Ascending aorta (tissue), 2 donors: Measurements from ENCODE around the gene HS2ST1. TPM values are rescaled to one million over a fixed set of nuclear protein-coding genes. Genes with fewer than 3 reads are reported as not detected.
"Not testable (repeated sequence)": the region's sequence is repeated elsewhere in the genome, so short reads cannot be mapped to it uniquely, and the experiment has no call there.

ENCODE experiments used
- DNase-seq, 2 donors: peaks; one replicate each; pipeline ENCODE4 v3.0.0-alpha.2; 2019; ENCODE audit warnings: low spot score in 2 of 2
- H3K27ac ChIP-seq, 2 donors: fragments of 200-600 bp; sonication (generic); one replicate each; pipeline ENCODE4 v1.5.1; 2016 to 2017; ENCODE audit warnings: mild to moderate bottlenecking in 1 of 2
- H3K27me3 ChIP-seq: fragments of 200-600 bp; sonication (generic); one replicate; pipeline ENCODE4 v1.5.1; 2017
- H3K36me3 ChIP-seq, 2 donors: fragments of 200-600 bp; sonication (generic); one replicate each; pipeline ENCODE4 v1.5.1; 2016
- H3K4me1 ChIP-seq, 2 donors: fragments of 200-600 bp; sonication (generic); one replicate each; pipeline ENCODE4 v1.5.1; 2016 to 2017; ENCODE audit warnings: mild to moderate bottlenecking in 1 of 2
- H3K4me3 ChIP-seq, 2 donors: fragments of 200-600 bp; sonication (generic); one replicate each; pipeline ENCODE4 v1.5.1; 2016 to 2017; ENCODE audit warnings: mild to moderate bottlenecking in 1 of 2
- H3K9me3 ChIP-seq, 2 donors: fragments of 200-600 bp; sonication (generic); one replicate each; pipeline ENCODE4 v1.5.1; 2016
- intact Hi-C: fragments of 100-400 bp; cut with DNase I; formaldehyde crosslinking; loops from one replicate; pipeline ENCODE4 v1.15.1; 2023
- total RNA-seq: library from RNA; depleted of rRNA; stranded (reverse); fragments of >200 nt; gene quantifications from one replicate; pipeline ENCODE4 v1.1.0, GENCODE V29; 2016
- TF ChIP-seq, protein P1 (sequence below), 3 experiments: fragments of 200-600 bp in 2 of 3; fragments of 450-650 bp in 1 of 3; sonication (generic) in 2 of 3; IDR thresholded peaks; one replicate each; pipeline ENCODE4 v1.5.1; 2016 to 2019; ENCODE audit warnings: antibody characterized with exemption in 3 of 3, mild to moderate bottlenecking in 1 of 3, moderate library complexity in 1 of 3

HS2ST1 gene
- total RNA-seq, 1 donor from 2014 or later = 15.8 TPM

DNA sequence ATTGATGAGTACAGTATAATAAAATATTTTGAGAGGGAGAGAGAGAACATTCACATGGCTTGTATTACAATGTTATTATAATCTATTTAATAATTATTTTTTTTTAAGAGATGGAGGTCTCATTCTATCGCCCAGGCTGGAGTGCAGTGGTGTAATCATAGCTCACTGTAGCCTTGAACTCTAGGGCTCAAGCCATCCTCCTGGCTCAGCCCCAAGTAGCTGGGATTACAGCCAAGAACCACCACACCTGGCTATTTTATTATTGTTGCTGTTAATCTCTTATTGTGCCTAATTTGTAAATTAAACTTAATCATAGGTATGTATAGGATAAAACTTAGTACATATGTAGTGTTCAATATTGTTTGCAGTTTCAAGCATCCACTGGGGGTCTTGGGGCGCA is 57.8 kb downstream of the HS2ST1 start:
- no peak overlapping the region for H3K27ac ChIP-seq
- H3K27me3 ChIP-seq = no peaks in the 10 kb centered on the region
- H3K36me3 ChIP-seq = no peaks in the 10 kb centered on the region
- TF ChIP-seq, protein P1, sequence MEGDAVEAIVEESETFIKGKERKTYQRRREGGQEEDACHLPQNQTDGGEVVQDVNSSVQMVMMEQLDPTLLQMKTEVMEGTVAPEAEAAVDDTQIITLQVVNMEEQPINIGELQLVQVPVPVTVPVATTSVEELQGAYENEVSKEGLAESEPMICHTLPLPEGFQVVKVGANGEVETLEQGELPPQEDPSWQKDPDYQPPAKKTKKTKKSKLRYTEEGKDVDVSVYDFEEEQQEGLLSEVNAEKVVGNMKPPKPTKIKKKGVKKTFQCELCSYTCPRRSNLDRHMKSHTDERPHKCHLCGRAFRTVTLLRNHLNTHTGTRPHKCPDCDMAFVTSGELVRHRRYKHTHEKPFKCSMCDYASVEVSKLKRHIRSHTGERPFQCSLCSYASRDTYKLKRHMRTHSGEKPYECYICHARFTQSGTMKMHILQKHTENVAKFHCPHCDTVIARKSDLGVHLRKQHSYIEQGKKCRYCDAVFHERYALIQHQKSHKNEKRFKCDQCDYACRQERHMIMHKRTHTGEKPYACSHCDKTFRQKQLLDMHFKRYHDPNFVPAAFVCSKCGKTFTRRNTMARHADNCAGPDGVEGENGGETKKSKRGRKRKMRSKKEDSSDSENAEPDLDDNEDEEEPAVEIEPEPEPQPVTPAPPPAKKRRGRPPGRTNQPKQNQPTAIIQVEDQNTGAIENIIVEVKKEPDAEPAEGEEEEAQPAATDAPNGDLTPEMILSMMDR (IDR thresholded peaks at IDR 0.05) = no peak
- no peak overlapping the region for H3K4me3 ChIP-seq
- no peaks in the 10 kb centered on the region for H3K9me3 ChIP-seq
- DNase-seq = no peak
- intact Hi-C loops = no loop called here
- H3K4me1 ChIP-seq = no peaks in the 10 kb centered on the region

DNA sequence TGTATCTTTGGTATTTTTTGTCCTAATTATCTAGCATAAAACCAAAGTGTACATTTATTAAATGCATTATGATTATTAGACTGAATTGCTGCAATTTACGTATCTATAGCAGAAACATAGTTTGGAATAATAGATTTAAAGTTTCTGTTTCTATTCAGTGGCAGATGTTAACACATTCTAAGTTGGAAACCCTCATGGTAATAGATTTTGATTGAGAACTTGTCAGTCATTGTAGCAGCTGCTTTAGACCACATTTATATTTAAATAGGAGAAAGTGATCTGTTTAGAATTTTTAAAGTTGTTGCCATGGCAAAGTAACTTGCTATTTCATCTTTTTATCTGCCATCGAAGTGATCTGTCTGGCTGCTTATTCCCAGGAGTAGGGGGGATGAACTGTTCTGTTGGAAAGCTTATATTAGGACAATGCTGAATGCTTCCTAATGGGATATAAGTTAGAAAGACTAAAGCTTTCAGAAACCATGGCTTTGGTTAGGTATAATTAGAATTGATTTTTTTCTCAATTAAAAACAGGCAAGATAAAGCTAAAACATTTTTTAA is 61.6 kb downstream of the HS2ST1 start:
- no peaks in the 10 kb centered on the region for H3K4me1 ChIP-seq
- no peaks in the 10 kb centered on the region for H3K9me3 ChIP-seq
- H3K4me3 ChIP-seq = no peak overlapping the region
- TF ChIP-seq, protein P1 (IDR thresholded peaks at IDR 0.05) = no peak
- no peaks in the 10 kb centered on the region for H3K36me3 ChIP-seq
- no peaks in the 10 kb centered on the region for H3K27me3 ChIP-seq
- intact Hi-C loops = no loop called here
- no peak for DNase-seq
- no peak overlapping the region for H3K27ac ChIP-seq

DNA sequence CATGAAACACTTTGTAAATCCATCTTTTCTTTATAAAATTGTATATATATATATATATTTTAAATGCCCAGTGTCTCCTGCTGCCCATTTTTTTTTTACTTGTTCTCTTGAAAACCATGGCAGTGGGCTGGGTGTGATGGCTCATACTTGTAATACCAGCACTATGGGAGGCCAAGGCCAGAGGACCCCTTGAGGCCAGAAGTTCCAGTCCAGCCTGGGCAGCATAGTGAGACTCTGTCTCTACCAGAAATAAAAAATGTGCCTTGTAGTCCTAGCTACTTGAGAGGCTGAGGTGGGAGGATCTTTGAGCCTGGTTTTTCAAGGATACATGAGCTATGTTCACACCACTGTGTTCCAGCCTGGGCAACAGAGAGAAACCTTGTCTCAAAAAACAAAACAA is 62.2 kb downstream of the HS2ST1 start:
- TF ChIP-seq, protein P1 (IDR thresholded peaks at IDR 0.05) = no peak
- no peaks in the 10 kb centered on the region for H3K9me3 ChIP-seq
- H3K4me1 ChIP-seq = no peaks in the 10 kb centered on the region
- no peak overlapping the region for H3K27ac ChIP-seq
- no peak for DNase-seq
- no peaks in the 10 kb centered on the region for H3K27me3 ChIP-seq
- no peak overlapping the region for H3K4me3 ChIP-seq
- intact Hi-C loops = no loop called here
- H3K36me3 ChIP-seq = no peaks in the 10 kb centered on the region

DNA sequence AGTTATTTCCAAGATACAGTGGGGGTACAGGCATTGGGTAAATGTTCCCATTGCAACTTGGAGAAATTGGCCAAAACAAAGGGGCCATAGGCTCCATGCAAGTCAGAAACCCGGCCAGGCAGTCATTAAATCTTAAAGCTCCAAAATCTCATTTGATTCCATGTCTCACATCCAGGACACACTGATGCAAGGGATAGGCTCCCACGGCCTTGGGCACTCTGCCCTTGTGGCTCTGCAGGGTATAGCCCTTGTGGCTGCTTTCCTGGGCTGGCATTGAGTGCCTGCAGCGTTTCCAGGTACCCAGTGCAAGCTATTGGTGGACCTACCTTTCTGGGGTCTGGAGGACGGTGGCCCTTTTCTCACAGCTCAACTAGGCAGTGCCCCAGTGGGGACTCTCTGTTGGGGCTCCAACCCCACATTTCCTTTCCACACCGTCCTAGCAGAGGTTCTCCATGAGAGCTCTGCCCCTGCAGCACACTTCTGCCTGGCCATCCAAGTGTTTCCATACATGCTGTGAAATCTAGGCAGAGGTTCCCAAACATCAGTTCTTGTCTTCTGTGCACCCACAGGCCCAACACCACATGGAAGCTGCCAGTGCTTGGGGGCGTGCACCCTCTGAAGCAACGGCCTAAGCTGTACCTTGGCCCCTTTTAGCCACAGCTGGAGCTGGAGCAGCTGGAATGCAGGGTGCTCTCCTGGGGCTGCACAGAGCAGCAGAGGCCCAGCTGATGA is 67.2 kb downstream of the HS2ST1 start:
- intact Hi-C loops = no loop called here
- H3K4me3 ChIP-seq = no peak overlapping the region
- no peak overlapping the region for H3K27ac ChIP-seq
- DNase-seq = no peak
- H3K27me3 ChIP-seq = no peaks in the 10 kb centered on the region
- no peaks in the 10 kb centered on the region for H3K36me3 ChIP-seq
- no peaks in the 10 kb centered on the region for H3K9me3 ChIP-seq
- TF ChIP-seq, protein P1 (IDR thresholded peaks at IDR 0.05) = no peak
- no peaks in the 10 kb centered on the region for H3K4me1 ChIP-seq

DNA sequence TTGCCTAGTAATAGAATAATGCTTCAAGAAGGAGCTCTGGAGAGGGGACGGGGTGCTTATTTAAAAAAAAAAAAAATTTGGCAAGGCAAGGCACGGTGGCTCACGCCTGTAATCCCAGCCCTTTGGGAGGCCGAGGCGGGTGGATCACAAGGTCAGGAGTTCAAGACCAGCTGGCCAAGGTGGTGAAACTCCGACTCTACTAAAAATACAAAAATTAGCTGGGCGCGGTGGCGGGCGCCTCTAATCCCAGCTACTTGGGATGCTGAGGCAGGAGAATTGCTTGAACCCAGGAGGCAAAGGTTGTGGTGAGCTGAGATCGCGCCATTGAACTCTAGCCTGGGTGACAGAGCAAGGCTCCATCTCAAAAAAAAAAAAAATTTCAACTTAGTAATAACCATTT is 69.2 kb downstream of the HS2ST1 start:
- H3K4me3 ChIP-seq, H3K27ac ChIP-seq, H3K27me3 ChIP-seq, H3K36me3 ChIP-seq, intact Hi-C loops, H3K9me3 ChIP-seq, DNase-seq, H3K4me1 ChIP-seq: not testable (repeated sequence)

DNA sequence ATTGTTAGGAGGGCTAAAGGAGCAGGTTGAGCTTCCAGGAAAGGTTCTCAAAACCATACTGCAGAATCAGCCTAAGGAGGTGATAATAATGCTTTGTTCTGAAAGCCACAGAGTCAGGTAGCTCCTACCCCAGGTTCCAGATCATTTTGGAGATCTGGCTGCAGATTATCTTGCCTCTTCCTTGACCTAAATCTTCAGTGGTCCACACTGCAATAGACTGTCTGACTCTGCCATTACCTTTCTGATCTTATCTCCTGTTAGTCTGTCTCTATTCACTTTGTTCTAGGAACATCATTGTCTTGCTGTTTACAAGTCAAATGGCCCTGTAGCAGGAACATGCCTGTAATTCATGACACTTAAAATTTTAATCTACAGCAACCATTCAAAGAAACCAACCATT is 73.0 kb downstream of the HS2ST1 start:
- H3K4me3 ChIP-seq = no peak overlapping the region
- intact Hi-C loops = no loop called here
- H3K27ac ChIP-seq = no peak overlapping the region
- H3K27me3 ChIP-seq = no peaks in the 10 kb centered on the region
- DNase-seq = no peak
- no peaks in the 10 kb centered on the region for H3K9me3 ChIP-seq
- no peaks in the 10 kb centered on the region for H3K4me1 ChIP-seq
- no peaks in the 10 kb centered on the region for H3K36me3 ChIP-seq
- TF ChIP-seq, protein P1 (IDR thresholded peaks at IDR 0.05) = no peak
